ENCODE results near the gene APAF1. TPM values are rescaled to one million over a fixed set of nuclear protein-coding genes. Genes with fewer than 3 reads are reported as not detected.

Gene APAF1
- 11.5 and 23.2 TPM in 2 replicates for total RNA-seq (ENCODE audit: low replicate concordance)

GRCh38 chr12:98644712-98645571 lies at the start of gene APAF1, which contains the start of gene IKBIP:
APAF1 (plus strand) TSS chr12:98645290; CDS start chr12:98648360, 3,070 bp downstream.
IKBIP (minus strand) TSS chr12:98644788; CDS start chr12:98644701, 87 bp downstream.

Other genes starting within 250 kb of the APAF1 start
- 8.0 and 42.0 TPM in 2 replicates for gene TMPO, start 129.7 kb upstream of the APAF1 start, total RNA-seq (ENCODE audit: low replicate concordance)
- 690 and 740 TPM in 2 replicates for gene SLC25A3, start 51.6 kb upstream of the APAF1 start, total RNA-seq (ENCODE audit: low replicate concordance)
- 13.6 and 60.7 TPM in 2 replicates for gene IKBIP, start 502 bp upstream of the APAF1 start, total RNA-seq (ENCODE audit: low replicate concordance)

Data from smooth muscle cell of the coronary artery (primary cell).